HT-29 (cell line): ENCODE results near the gene PSMA2. TPM values are rescaled to one million over a fixed set of nuclear protein-coding genes. Genes with fewer than 3 reads are reported as not detected.
"Not testable (repeated sequence)": the region's sequence is repeated elsewhere in the genome, so short reads cannot be mapped to it uniquely, and the experiment has no call there.

Experiments
- DNase-seq: peaks from one replicate; pipeline ENCODE4 v3.0.0-alpha.2; 2015; ENCODE audit warnings: low spot score
- total RNA-seq: library from RNA; depleted of rRNA; stranded (reverse); fragments of >200 nt; shearing (Covaris generic); gene quantifications from 2 replicates; pipeline ENCODE4 v1.2.3, GENCODE V29; 2014; rRNA removed

Gene PSMA2
- total RNA-seq, 1 experiment from 2014 or later = 54.8 TPM

- no peak for DNase-seq
Observed at GRCh38 chr7:42907316-42907715, 24.7 kb downstream of the PSMA2 start.

GRCh38 chr7:42906181-42906580 is 25.8 kb downstream of the PSMA2 start:
- no peak for DNase-seq

- no peak for DNase-seq
Observed at GRCh38 chr7:42902331-42902730, 29.6 kb downstream of the PSMA2 start.

GRCh38 chr7:42900842-42901241 is 31.1 kb downstream of the PSMA2 start:
- no peak for DNase-seq

- no peak for DNase-seq
Observed at GRCh38 chr7:42893346-42894240, 38.4 kb downstream of the PSMA2 start.

GRCh38 chr7:42886893-42887505 is 45.0 kb downstream of the PSMA2 start:
- no peak for DNase-seq

- peak; percentile 20 for DNase-seq
Observed at GRCh38 chr7:42886129-42886528, 45.8 kb downstream of the PSMA2 start.

- DNase-seq = not testable (repeated sequence)
Observed at GRCh38 chr7:42885183-42885582, 46.8 kb downstream of the PSMA2 start.

GRCh38 chr7:42883950-42884349 is 48.0 kb downstream of the PSMA2 start:
- no peak for DNase-seq

- DNase-seq = no peak
Observed at GRCh38 chr7:42880392-42880791, 51.6 kb downstream of the PSMA2 start.

GRCh38 chr7:42878303-42878702 is 53.7 kb downstream of the PSMA2 start:
- no peak for DNase-seq

- no peak for DNase-seq
Observed at GRCh38 chr7:42877862-42878261, 54.1 kb downstream of the PSMA2 start.

GRCh38 chr7:42876182-42877068 is 55.5 kb downstream of the PSMA2 start:
- DNase-seq = peak; percentile 76

GRCh38 chr7:42869131-42870020 is 62.6 kb downstream of the PSMA2 start:
- no peak for DNase-seq

GRCh38 chr7:42868480-42868879 is 63.5 kb downstream of the PSMA2 start:
- no peak for DNase-seq

Other genes starting within 250 kb of the PSMA2 start
- gene C7orf25, start 20.1 kb downstream of the PSMA2 start, total RNA-seq = 3.4 and 4.2 TPM in 2 replicates
- 65.4 and 67.1 TPM in 2 replicates for gene MRPL32, start 202 bp upstream of the PSMA2 start, total RNA-seq
- not detected in 2 replicates for gene HECW1, start 180.5 kb upstream of the PSMA2 start, total RNA-seq